Tibial nerve (tissue), 4 donors: Measurements from ENCODE around the gene TSSK6. TPM values are rescaled to one million over a fixed set of nuclear protein-coding genes. Genes with fewer than 3 reads are reported as not detected.

ENCODE experiments used
- DNase-seq, 2 donors: peaks; one replicate each; pipeline ENCODE4 v3.0.0-alpha.2; 2019; ENCODE audit warnings: low spot score in 2 of 2
- H3K27ac ChIP-seq, 4 donors: fragments of 200-600 bp; sonication (generic) in 3 of 4; one replicate each; pipeline ENCODE4 v1.5.1; 2017 to 2019; ENCODE audit warnings: mild to moderate bottlenecking in 1 of 4
- H3K27me3 ChIP-seq, 2 donors: fragments of 200-600 bp; sonication (generic) in 1 of 2; one replicate each; pipeline versions ENCODE4 v1.5.1 to v1.6.0; 2017 to 2019
- H3K36me3 ChIP-seq, 3 donors: fragments of 200-600 bp; sonication (generic); one replicate each; pipeline ENCODE4 v1.5.1; 2018 to 2019
- H3K4me1 ChIP-seq, 4 donors: fragments of 200-600 bp; sonication (generic) in 3 of 4; one replicate each; pipeline ENCODE4 v1.5.1; 2017 to 2019
- H3K4me3 ChIP-seq, 4 donors: fragments of 200-600 bp; sonication (generic) in 3 of 4; one replicate each; pipeline ENCODE4 v1.5.1; 2017 to 2019; ENCODE audit warnings: mild to moderate bottlenecking in 1 of 4, moderate library complexity in 1 of 4
- H3K9me3 ChIP-seq, 4 donors: fragments of 200-600 bp; sonication (generic) in 3 of 4; one replicate each; pipeline ENCODE4 v1.5.1; 2017 to 2019
- EP300 ChIP-seq, 2 donors: sonication (generic); formaldehyde crosslinking; IDR thresholded peaks; one replicate each; pipeline ENCODE4 v1.6.1; 2017; ENCODE audit warnings: antibody characterized with exemption in 2 of 2, mild to moderate bottlenecking in 1 of 2
- POLR2A ChIP-seq, 2 donors: fragments of 450-650 bp; IDR thresholded peaks; one replicate each; pipeline ENCODE4 v1.6.1; 2017; ENCODE audit warnings: antibody characterized with exemption in 2 of 2, mild to moderate bottlenecking in 2 of 2, moderate library complexity in 2 of 2
- WGBS, 2 donors: methylation state at CpG; one replicate each; pipeline ENCODE4 v1.1.5; 2018; 5-methylcytosine and 5-hydroxymethylcytosine counted together
- total RNA-seq, 4 donors: library from RNA; depleted of rRNA; stranded (reverse); fragments of >200 nt; gene quantifications; one replicate each; pipeline ENCODE4 v1.1.0, GENCODE V29; 2016
- TF ChIP-seq, protein P1 (sequence below), 5 experiments: fragments of 200-600 bp in 3 of 5; fragments of 450-650 bp in 2 of 5; sonication (generic) in 3 of 5; IDR thresholded peaks; one replicate each; pipeline ENCODE4 v1.5.1; 2016 to 2019; ENCODE audit warnings: antibody characterized with exemption in 5 of 5, mild to moderate bottlenecking in 3 of 5, moderate library complexity in 2 of 5

The TSSK6 gene
- total RNA-seq, 4 donors from 2014 or later = 1.8 to 7.2 (median 3.7) TPM

DNA sequence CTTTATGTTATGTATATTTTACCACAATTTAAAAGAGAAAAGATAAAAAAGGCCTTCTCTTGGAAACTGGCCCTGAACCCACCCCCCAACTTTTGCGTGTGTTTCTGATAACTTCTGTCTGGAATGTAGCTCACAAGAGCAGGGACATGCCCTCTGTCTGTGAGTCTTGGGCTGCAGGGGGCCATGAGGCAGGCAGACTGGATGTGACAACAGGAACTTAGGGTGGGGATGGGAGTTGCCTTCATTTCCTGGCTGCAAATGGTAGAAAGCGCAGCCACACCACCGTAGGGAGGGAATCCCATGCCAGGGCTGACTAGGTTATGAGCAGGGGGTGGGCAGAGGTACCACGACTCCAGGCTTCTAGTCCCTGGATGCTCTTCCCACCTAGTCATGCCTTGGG is 44.6 kb upstream of the TSSK6 start:
- DNase-seq = no peak
- H3K27me3 ChIP-seq = no peaks in the 10 kb centered on the region
- no peak overlapping the region for H3K4me3 ChIP-seq
- no peaks in the 10 kb centered on the region for H3K4me1 ChIP-seq
- 57 to 65% methylated on average over 3 to 4 of the region's 4 CpGs for WGBS, 2 donors
- TF ChIP-seq, protein P1, sequence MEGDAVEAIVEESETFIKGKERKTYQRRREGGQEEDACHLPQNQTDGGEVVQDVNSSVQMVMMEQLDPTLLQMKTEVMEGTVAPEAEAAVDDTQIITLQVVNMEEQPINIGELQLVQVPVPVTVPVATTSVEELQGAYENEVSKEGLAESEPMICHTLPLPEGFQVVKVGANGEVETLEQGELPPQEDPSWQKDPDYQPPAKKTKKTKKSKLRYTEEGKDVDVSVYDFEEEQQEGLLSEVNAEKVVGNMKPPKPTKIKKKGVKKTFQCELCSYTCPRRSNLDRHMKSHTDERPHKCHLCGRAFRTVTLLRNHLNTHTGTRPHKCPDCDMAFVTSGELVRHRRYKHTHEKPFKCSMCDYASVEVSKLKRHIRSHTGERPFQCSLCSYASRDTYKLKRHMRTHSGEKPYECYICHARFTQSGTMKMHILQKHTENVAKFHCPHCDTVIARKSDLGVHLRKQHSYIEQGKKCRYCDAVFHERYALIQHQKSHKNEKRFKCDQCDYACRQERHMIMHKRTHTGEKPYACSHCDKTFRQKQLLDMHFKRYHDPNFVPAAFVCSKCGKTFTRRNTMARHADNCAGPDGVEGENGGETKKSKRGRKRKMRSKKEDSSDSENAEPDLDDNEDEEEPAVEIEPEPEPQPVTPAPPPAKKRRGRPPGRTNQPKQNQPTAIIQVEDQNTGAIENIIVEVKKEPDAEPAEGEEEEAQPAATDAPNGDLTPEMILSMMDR (IDR thresholded peaks at IDR 0.05) = no peak
- TF ChIP-seq EP300 (IDR thresholded peaks at IDR 0.05) (no peak), POLR2A (IDR thresholded peaks at IDR 0.05) (no peak)
- no peaks in the 10 kb centered on the region for H3K9me3 ChIP-seq
- no peak overlapping the region for H3K27ac ChIP-seq
- peaks cover 0 to 25% (median 0%) of the 10 kb centered on the region in 3 donors for H3K36me3 ChIP-seq

DNA sequence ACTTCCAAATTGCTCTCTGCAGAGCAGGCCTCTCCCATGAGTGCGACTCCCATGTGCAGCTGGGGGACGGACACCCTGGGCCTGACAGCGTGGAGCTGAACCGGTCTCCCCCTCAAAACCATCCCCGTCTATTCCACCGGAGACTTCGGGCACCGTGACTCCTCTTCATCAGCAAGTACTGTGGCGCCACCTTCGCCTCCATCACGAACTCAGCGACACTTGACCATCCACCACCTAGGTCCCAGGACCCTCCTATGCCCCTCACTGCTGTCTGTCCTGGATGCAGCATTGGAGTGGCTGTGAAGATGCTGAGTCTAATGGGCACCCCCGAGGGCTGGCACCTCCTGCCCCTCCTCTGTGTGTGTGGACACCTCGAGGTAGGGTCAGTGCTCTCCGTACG is 43.3 kb upstream of the TSSK6 start:
- Histone ChIP-seq H3K4me1 (no peaks in the 10 kb centered on the region), H3K27ac (no peak overlapping the region), H3K4me3 (no peak overlapping the region), H3K27me3 (no peaks in the 10 kb centered on the region), H3K36me3 (peaks cover 0 to 18% (median 0%) of the 10 kb centered on the region in 3 donors), H3K9me3 (no peaks in the 10 kb centered on the region)
- WGBS, 2 donors = 91 to 94% methylated on average over 15 to 16 of the region's 16 CpGs
- DNase-seq = no peak
- TF ChIP-seq POLR2A (IDR thresholded peaks at IDR 0.05) = no peak
- TF ChIP-seq EP300 (IDR thresholded peaks at IDR 0.05) = no peak
- TF ChIP-seq, protein P1 (IDR thresholded peaks at IDR 0.05) = no peak

DNA sequence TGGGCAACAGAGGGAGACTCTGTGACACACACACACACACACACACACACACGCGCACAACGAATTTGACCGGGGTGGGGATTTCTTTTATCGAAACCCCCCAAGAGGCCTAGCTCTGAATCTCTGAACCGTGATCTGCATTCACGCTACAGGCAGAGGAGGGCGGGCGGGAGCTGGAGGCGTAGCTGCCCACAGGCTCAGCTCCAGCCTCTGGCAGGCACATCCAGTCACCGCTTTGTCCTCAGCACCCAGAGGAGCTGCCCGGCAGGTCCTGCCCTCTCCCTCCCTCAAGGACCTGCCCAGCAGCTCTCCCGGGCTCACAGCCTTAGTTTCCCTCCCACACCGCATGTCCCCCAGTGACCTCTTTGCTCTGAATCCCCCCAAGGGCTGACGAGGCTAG is 42.7 kb upstream of the TSSK6 start:
- H3K27ac ChIP-seq = no peak overlapping the region
- H3K27me3 ChIP-seq = no peaks in the 10 kb centered on the region
- TF ChIP-seq, protein P1 (IDR thresholded peaks at IDR 0.05) = no peak
- TF ChIP-seq POLR2A (IDR thresholded peaks at IDR 0.05) (no peak), EP300 (IDR thresholded peaks at IDR 0.05) (no peak)
- WGBS, 2 donors = 69 to 72% methylated on average over 13 to 15 of the region's 15 CpGs
- H3K36me3 ChIP-seq = peaks cover 0 to 13% (median 0%) of the 10 kb centered on the region in 3 donors
- no peak overlapping the region for H3K4me3 ChIP-seq
- H3K9me3 ChIP-seq = no peaks in the 10 kb centered on the region
- DNase-seq = no peak
- H3K4me1 ChIP-seq = no peaks in the 10 kb centered on the region

DNA sequence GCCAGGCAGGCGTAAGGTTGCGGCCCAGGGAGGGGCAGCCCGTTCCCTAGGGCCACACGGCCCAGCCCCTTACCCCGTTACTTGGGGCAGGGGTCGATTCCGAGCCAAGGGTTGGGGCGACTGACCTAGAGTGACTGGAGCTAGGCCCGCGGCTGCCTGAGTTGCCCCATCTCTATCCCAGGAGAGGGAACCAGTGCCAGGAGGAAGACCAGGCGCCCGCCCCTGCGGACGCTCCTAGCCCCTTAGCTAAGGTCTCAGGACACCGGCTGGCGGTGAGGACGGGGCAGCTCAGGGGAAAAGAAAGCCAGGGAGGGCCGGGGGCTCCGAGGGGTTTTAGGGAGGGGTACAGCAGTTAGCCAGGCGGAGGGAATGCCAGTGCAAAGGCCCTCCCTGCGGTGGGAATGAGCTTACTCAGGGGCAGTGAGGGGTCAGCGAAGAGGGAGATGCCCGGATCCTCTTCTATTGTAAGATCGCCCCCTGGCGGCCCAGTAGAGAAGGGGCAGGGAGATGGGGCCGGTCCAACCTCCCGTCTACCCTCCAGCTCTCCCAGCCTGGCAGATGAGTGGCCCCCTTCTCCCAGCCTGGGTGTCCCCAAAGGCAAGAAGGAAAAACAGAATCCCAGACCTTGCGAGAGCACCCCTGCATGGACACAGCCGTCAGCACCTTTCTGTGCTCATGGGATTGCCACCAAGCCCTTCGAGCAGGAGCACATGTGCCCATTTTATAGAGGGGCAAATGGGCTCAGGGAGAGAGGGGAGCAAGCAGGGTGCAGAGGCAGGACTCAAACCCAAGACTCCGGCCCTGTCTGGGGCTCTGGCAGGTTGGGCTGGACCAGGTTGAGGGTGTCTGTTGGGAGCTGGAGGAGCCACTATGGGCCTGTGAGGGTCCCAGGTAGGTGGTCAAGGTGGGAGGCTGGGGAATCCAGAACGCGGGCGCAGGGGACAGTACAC is 39.0 kb upstream of the TSSK6 start:
- H3K4me3 ChIP-seq = no peak overlapping the region
- H3K36me3 ChIP-seq = no peaks in the 10 kb centered on the region
- H3K27ac ChIP-seq = no peak overlapping the region
- TF ChIP-seq, protein P1 (IDR thresholded peaks at IDR 0.05) = peak; percentile 48 to 67 (median 60)
- no peak for TF ChIP-seq EP300 (IDR thresholded peaks at IDR 0.05)
- TF ChIP-seq POLR2A (IDR thresholded peaks at IDR 0.05) = no peak
- H3K4me1 ChIP-seq = no peaks in the 10 kb centered on the region
- DNase-seq = peak in 1 of 2 donors; percentile 49
- WGBS, 2 donors = 66 to 67% methylated on average over 31 to 34 of the region's 34 CpGs
- H3K9me3 ChIP-seq = peaks cover 0 to 3% (median 0%) of the 10 kb centered on the region in 4 donors
- H3K27me3 ChIP-seq = peaks cover 0 to 12% of the 10 kb centered on the region in 2 donors

DNA sequence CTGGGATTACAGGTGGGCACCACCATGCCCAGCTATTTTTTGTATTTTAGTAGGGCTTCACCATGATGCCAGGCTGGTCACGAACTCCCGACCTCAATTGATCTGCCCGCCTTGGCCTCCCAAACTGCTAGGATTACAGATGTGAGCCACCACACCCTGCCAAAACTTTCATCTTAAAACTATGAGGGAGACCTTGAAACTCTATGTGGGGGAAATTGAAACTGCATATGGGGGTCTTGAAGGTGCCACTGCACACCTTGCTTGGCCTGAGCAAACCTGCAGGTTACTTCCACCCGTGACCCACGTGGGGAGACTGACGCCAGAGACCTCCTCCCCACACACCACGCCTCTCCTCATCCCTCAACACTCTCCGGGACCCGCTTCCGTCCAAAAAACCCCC is 38.3 kb upstream of the TSSK6 start:
- no peaks in the 10 kb centered on the region for H3K36me3 ChIP-seq
- H3K27me3 ChIP-seq = peaks cover 0 to 18% of the 10 kb centered on the region in 2 donors
- peaks cover 0 to 3% (median 0%) of the 10 kb centered on the region in 4 donors for H3K9me3 ChIP-seq
- H3K27ac ChIP-seq = no peak overlapping the region
- WGBS, 2 donors = 88 to 90% methylated on average over 10 of the region's 10 CpGs
- no peak overlapping the region for H3K4me3 ChIP-seq
- TF ChIP-seq POLR2A (IDR thresholded peaks at IDR 0.05) (no peak), EP300 (IDR thresholded peaks at IDR 0.05) (no peak)
- TF ChIP-seq, protein P1 (IDR thresholded peaks at IDR 0.05) = no peak
- DNase-seq = no peak
- no peaks in the 10 kb centered on the region for H3K4me1 ChIP-seq
